ENCODE data around the gene DRGX.

Gene DRGX

GRCh38 chr10:49407552-49408137 is 11.8 kb upstream of the DRGX start:
- peak; percentile 31 to 36 for DNase-seq (ENCODE audit: low read depth in 2 of 2)

GRCh38 chr10:49407151-49407550 is 11.3 kb upstream of the DRGX start:
- no peak for DNase-seq (ENCODE audit: low read depth in 2 of 2)

- DNase-seq (ENCODE audit: low read depth in 2 of 2) = no peak
Observed at GRCh38 chr10:49404321-49404878, 8.5 kb upstream of the DRGX start.

GRCh38 chr10:49403363-49403762 is 7.5 kb upstream of the DRGX start:
- DNase-seq (ENCODE audit: low read depth in 2 of 2) = no peak

DNA sequence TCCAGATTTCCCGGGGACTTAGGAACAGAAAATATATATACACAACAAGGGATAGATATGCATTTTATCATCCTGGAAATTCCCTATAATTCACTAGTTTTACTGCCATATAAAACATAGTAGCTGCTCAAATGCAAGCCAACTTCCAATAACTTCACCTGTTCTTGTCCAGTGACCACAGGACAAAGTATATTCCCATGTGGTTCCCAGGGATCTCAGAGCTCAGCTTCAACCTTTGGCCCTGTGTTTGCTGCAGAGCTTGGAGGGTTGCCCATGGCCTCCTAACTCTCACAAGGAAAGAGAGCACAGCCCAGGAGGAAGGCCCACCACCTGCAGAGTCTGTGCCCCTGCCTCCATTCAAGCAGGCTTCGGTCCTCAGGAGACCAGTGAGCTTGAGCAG is 4.5 kb upstream of the DRGX start:
- DNase-seq (ENCODE audit: low read depth in 2 of 2) = no peak

GRCh38 chr10:49398986-49399385 is 3.1 kb upstream of the DRGX start:
- no peak for DNase-seq (ENCODE audit: low read depth in 2 of 2)

- no peak for DNase-seq (ENCODE audit: low read depth in 2 of 2)
Observed at GRCh38 chr10:49398000-49398861, 2.3 kb upstream of the DRGX start.

DNA sequence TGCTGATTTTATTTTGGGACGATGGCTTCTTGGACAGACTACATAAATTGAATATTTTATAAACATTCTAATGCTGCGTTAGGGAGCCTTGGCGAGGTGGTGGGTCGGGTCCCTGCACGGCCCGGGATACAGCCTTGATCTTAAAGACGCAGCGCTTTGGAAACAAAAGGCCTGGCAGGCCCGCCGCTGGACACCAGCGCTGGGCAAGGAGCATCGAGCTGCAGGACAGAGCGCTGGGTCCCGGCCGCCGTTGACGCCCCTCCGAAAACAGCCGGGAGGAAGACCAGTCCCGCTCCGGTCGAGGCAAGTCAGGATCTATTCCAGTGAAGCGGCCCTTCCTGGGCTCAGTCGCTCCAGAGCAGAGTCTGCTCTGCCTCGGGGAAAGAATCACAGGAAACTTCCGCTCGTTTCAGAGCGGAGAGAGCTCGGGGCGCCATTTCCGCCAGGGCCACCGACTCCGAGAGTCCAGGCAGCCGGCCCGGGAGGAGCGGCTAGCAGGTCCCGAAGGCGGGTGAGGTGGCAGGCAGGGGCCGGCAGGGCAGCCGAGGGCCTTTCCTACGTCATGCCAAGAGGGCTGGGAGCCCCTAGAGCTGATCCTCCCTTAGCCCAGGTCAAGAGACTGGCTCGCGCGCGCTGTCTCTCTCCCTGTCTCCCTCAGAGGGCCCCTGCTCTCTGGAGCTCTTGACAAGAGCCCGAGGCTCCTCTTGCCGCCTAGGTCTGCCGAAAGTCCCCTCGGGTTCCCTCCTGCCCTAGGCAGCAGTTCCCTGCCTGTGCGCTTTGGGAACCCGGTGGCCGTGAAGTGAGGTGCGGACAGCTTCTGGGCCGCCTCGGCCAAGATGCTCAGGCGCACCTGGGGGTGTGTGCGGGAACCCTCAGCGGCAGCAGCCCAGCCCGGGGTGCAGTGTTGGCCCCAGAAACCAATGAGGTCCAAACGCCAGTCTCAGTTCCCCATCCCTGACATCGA is 1.4 kb upstream of the DRGX start:
- DNase-seq (ENCODE audit: low read depth in 2 of 2) = no peak

DNA sequence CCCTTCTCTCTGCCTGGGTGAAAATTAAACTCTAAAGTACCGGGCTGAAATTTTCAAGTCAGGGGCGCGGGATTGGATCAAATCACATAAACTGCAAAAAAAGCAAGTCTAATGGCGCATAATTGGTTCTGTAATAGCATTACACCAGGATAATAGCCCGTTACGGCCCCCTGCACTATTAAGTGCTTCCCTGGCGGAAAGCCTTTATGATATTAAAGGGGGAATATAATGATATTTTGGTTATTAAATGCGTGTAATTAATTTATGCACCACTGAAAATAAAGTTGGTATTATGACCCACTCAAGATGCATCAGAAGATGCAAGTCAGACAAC is 744 bp upstream of the DRGX start:
- DNase-seq (ENCODE audit: low read depth in 2 of 2) = no peak

DNA sequence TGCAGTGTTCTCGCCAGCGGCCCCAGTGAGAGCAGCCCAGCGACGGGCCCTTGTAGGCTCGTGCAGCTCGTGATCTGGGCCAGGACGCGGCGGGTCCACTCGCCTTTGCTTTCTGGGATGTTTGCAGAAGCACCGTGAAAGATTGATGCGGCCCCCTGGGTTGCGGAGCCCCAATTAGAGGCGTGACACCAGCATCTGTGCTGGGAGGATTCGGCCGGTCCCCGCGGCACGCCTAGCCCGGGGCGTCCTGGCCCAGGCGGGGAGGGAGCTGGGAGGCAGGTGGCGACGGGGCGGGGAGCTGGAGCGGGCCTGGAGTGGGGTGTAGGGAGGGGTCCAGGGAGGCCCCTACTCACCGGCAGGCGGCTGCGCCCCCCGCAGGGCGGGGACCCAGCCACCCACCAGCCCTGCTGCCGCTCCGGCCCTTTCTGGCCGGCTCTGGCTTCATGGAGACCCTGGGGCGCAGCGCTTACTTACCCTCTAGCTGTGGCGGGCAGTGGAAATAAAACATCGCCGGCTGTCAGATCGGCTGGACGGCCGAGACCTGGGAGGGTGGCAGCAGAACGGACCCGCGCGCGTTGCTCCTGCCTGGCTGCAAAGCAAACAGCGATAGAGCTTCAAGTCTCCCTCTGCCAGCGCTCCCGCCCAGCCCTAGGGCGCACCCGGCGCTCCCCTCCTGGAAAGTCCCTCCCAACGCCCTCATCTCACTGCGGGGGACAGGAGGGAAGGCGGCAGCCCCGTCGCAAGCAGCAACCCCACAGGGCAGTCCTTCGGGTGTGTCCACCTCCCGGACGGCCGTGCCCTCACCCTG is 752 bp downstream of the DRGX start:
- DNase-seq (ENCODE audit: low read depth in 2 of 2) = no peak

DNA sequence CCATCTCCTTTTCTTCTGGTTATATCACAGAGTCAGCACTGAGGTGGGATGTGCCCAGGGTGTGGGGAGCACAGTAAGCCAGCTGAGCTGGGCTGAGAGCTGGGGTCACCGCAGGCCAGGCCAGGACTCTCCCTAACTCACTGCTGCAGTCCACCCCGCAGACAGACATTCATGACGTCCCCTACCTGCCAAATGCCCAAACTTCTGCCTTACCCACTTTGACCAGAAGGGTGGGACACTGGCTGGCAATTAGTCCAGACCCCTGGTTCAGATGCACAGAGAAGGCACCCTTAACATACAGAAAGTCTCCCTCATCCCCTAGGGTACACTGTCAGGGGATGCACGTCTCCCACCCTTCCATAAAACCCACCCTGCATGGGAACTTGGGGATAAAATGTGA is 2.1 kb downstream of the DRGX start:
- DNase-seq (ENCODE audit: low read depth in 2 of 2) = no peak

DNA sequence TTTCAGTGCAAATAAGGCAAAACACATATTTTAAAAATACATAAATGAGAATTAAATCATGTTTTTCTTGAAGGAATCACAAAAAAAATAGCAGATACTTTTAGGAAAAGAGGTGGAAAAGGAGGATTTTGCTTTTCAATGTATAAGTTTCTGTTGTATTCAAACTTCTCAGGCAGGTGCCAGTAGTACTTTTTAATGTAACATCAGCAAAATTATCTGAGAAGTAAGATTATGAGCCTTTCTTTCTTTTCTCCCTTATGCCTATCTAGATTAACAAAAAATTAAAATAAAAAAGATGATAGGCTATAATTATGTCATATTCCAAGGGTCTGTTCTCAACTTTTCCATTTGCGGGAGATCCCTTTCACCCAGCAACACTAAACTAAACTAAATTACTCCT is 2.6 kb downstream of the DRGX start:
- no peak for DNase-seq (ENCODE audit: low read depth in 2 of 2)

DNA sequence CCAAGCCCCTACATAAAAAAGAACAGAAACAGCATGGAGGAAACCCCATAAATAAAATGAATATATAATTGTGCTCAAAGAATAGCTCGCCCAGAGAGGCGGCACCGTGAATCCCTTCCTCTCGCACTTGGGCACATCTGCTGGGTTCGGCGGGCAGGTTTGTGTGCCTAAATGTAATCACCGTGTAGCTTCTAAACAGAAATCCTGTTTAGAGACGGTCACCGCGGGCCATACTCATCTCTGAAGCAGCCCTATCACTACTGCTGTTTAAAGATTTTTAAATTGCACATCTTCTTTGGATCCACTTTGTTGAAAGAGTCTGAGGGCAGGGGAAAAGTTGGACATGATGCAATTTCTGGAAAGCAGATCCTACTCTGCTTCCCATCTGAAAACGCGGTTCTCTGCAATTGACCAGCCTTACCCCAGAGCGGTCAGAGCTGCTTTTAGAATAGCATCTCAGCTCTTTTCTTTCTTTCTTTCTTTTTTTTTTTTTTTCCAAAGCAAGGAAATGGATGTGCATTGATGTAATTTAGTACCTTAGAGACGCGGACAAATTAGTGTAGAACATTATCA is 6.4 kb downstream of the DRGX start:
- no peak for DNase-seq (ENCODE audit: low read depth in 2 of 2)

GRCh38 chr10:49388161-49388560 is 7.7 kb downstream of the DRGX start:
- no peak for DNase-seq (ENCODE audit: low read depth in 2 of 2)

DNA sequence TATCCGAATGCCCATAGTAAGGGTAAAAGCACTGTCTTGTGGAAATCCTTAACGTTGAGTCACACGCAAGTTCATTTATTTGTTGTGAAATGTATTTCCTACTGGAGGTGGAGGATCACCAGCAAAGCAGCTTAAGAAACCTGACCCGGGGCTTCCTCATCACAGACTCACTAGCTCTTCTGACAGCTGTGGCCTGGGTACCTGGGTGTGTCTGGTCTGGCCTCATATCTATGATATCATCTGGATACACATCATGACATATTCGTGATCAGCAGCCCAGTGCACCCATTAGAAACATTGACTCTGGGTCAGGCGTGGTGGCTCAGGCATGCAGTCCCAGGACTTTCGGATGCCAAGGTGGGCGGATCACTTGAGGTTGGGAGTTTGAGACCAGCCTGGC is 8.8 kb downstream of the DRGX start:
- no peak for DNase-seq (ENCODE audit: low read depth in 2 of 2)

DNA sequence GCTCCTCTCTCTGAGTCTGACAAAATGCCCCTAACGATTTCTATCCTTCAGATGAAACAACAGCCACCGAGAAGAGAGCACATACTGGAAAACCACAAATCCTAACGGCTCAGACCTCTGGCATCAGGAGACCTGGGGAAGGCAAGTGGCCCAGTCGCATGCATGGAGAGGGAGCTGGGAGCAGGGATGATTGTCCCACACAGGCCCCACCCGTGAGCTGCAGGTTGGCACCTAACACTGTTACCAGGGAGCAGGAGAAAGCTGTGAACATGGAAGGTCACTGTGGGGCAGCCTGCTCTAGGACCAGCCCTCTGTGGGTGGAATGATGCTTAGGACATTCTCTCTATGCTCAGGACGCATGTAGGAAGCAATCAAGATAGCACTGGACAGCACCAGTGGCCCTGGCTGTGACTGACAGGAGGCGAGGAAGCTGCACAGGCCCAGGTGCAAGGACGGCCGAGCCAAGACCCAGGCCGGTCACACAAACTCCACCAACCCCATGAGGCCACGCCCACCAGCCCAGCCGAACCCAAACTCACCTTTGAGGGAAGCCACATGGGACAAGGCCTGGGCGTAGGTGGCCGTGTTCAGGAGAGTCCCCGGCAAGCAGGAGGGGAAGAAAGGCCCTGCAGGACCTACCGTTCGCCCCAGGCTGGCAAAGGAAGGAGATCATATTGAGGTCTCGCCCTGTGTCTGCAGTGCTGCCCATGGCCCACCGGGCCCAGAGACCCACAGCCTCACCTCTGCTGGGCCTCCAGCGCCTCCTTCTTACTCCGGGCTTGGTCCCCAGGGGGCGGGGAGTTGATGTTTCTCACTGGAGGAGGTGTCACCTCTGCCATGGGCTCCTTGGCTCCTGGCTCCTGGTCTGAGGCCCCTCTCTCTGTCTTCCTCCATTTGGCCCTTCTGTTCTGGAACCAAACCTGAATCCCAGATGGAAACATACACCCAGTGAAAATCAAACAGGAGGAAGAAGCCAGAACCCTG is 9.7 kb downstream of the DRGX start:
- DNase-seq (ENCODE audit: low read depth in 2 of 2) = no peak

- no peak for DNase-seq (ENCODE audit: low read depth in 2 of 2)
Observed at GRCh38 chr10:49384268-49384953, 11.5 kb downstream of the DRGX start.

GRCh38 chr10:49383853-49384252 is 12.0 kb downstream of the DRGX start:
- DNase-seq (ENCODE audit: low read depth in 2 of 2) = no peak

GRCh38 chr10:49382826-49383225 is 13.1 kb downstream of the DRGX start:
- DNase-seq (ENCODE audit: low read depth in 2 of 2) = no peak
